ENCODE results near the gene MED13L.

- TF ChIP-seq, protein P1, sequence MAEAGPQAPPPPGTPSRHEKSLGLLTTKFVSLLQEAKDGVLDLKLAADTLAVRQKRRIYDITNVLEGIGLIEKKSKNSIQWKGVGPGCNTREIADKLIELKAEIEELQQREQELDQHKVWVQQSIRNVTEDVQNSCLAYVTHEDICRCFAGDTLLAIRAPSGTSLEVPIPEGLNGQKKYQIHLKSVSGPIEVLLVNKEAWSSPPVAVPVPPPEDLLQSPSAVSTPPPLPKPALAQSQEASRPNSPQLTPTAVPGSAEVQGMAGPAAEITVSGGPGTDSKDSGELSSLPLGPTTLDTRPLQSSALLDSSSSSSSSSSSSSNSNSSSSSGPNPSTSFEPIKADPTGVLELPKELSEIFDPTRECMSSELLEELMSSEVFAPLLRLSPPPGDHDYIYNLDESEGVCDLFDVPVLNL (CRISPR knock-in tag; IDR thresholded peaks at IDR 0.05; ENCODE audit: borderline replicate concordance, low read depth): no peak
- TF ChIP-seq, protein P2, sequence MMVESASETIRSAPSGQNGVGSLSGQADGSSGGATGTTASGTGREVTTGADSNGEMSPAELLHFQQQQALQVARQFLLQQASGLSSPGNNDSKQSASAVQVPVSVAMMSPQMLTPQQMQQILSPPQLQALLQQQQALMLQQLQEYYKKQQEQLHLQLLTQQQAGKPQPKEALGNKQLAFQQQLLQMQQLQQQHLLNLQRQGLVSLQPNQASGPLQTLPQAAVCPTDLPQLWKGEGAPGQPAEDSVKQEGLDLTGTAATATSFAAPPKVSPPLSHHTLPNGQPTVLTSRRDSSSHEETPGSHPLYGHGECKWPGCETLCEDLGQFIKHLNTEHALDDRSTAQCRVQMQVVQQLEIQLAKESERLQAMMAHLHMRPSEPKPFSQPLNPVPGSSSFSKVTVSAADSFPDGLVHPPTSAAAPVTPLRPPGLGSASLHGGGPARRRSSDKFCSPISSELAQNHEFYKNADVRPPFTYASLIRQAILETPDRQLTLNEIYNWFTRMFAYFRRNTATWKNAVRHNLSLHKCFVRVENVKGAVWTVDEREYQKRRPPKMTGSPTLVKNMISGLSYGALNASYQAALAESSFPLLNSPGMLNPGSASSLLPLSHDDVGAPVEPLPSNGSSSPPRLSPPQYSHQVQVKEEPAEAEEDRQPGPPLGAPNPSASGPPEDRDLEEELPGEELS (CRISPR knock-in tag; IDR thresholded peaks at IDR 0.05): no peak
- no peak for TF ChIP-seq NR1H2 (CRISPR knock-in tag; IDR thresholded peaks at IDR 0.05)
- TF ChIP-seq TEAD4 (CRISPR knock-in tag; IDR thresholded peaks at IDR 0.05): no peak
- no peak for TF ChIP-seq CTCF (IDR thresholded peaks at IDR 0.05)
- TF ChIP-seq SP1 (CRISPR knock-in tag; conservative IDR thresholded peaks at IDR 0.05): no peak
- TF ChIP-seq USF1 (CRISPR knock-in tag; IDR thresholded peaks at IDR 0.05): no peak
Observed at GRCh38 chr12:116236148-116236731, 41.3 kb downstream of the MED13L start.

All from WTC11 (cell line).